Aorta (tissue), 5 donors: ENCODE data around the gene FAM83F. TPM values are rescaled to one million over a fixed set of nuclear protein-coding genes. Genes with fewer than 3 reads are reported as not detected.

ENCODE experiments used
- ATAC-seq: fragments of 200-7000 bp; cut with Tn5 transposase; one replicate; pipeline ENCODE4 v1.9.1; 2022; ENCODE audit warnings: moderate library complexity; ENCODE audit not compliant: low FRiP score
- DNase-seq, 2 donors: peaks; one replicate each; pipeline ENCODE4 v3.0.0-alpha.2; 2020
- H3K27ac ChIP-seq, 2 donors: one replicate each; pipeline ENCODE4 v1.5.1; 2013; ENCODE audit warnings: low read length in 2 of 2, mild to moderate bottlenecking in 2 of 2, moderate library complexity in 2 of 2, control low read depth in 1 of 2, inconsistent platforms in 1 of 2, low read depth in 1 of 2
- H3K27me3 ChIP-seq, 2 donors: one replicate each; pipeline ENCODE4 v1.6.1; 2013; ENCODE audit warnings: control low read depth in 1 of 2, low read length in 1 of 2, mild to moderate bottlenecking in 1 of 2, moderate library complexity in 1 of 2; ENCODE audit not compliant: insufficient read depth in 2 of 2, control insufficient read depth in 1 of 2
- H3K36me3 ChIP-seq, 2 donors: one replicate each; pipeline ENCODE4 v1.6.1; 2013; ENCODE audit warnings: control low read depth in 1 of 2, low read length in 1 of 2, mild to moderate bottlenecking in 1 of 2; ENCODE audit not compliant: insufficient read depth in 2 of 2, control insufficient read depth in 1 of 2
- H3K4me1 ChIP-seq, 2 donors: one replicate each; pipeline ENCODE4 v1.6.1; 2013; ENCODE audit warnings: low read length in 2 of 2, control low read depth in 1 of 2, mild to moderate bottlenecking in 1 of 2, moderate library complexity in 1 of 2; ENCODE audit not compliant: insufficient read depth in 2 of 2, control insufficient read depth in 1 of 2
- H3K4me3 ChIP-seq, 2 donors: one replicate each; pipeline ENCODE4 v1.5.1; 2013; ENCODE audit warnings: low read length in 2 of 2, control low read depth in 1 of 2, mild to moderate bottlenecking in 1 of 2
- H3K9me3 ChIP-seq: one replicate; pipeline ENCODE4 v1.6.1; 2013; ENCODE audit warnings: mild to moderate bottlenecking, low read length; ENCODE audit not compliant: control insufficient read depth
- WGBS, 2 donors: extraction: QIAGEN DNeasy Blood & Tissue Kit; methylation state at CpG; one replicate each; pipeline ENCODE4 v1.1.7; 2013; 5-methylcytosine and 5-hydroxymethylcytosine counted together
- intact Hi-C, 2 donors: fragments of 100-400 bp; cut with DNase I; formaldehyde crosslinking; loops; one replicate each; pipeline versions ENCODE4 v1.14.2 to v1.15.0; 2022
- polyA plus RNA-seq, 2 donors: library from polyadenylated mRNA; stranded (reverse); fragments of 200-250 nt; gene quantifications; one replicate each; pipeline ENCODE4 v1.2.3, GENCODE V29; 2013
- total RNA-seq, 2 donors: library from RNA; stranded (reverse); fragmentation: NEBNext Ultra II Directional; extraction: Animal tissue kit (Norgen Biotek cat#: 25700); gene quantifications; one replicate each; pipeline ENCODE4 v1.2.1, GENCODE V29; 2021
- donor health status: healthy with polysubstance abuse.
- donor health status: Bipolar disorder and iron deficiency.
- donor health status: DM: no; HTN: no; CAD: no.
- donor health status: DM: no; HTN: no; CAD: no.
- donor health status: DM: yes; HTN: yes; CAD: no.

The FAM83F gene
- total and polyA plus RNA-seq, 4 donors: 0.15 to 0.88 (median 0.84) TPM; not detected in 1

DNA sequence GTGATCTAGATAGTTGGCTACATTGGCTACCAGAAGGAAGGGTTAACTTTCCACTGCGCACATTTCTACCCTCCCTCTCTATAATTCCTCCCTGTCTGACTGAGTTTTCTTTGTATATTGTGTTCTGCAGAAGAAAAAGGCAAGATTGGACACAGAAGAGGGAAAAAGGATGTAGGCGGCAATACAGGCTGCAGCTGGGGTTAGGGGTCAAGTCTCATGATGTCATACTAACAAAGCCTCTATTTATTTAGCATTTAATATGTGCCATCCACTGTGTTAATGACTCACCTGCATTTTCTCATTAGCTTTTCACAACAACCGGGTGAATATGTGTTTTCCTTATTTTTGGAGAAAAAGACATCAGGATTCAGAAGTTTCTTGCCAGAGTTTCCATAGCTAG lies 2.0 kb downstream of the FAM83F start:
- no peak overlapping the region for H3K27ac ChIP-seq
- H3K36me3 ChIP-seq: no peaks in the 10 kb centered on the region
- ATAC-seq (no peak), DNase-seq (no peak)
- intact Hi-C loops: no loop called here
- no peaks in the 10 kb centered on the region for H3K27me3 ChIP-seq
- H3K4me3 ChIP-seq: no peak overlapping the region
- no peaks in the 10 kb centered on the region for H3K4me1 ChIP-seq
- H3K9me3 ChIP-seq: no peaks in the 10 kb centered on the region
- WGBS, 2 donors: 75 to 81% methylated on average over 3 of the region's 3 CpGs

DNA sequence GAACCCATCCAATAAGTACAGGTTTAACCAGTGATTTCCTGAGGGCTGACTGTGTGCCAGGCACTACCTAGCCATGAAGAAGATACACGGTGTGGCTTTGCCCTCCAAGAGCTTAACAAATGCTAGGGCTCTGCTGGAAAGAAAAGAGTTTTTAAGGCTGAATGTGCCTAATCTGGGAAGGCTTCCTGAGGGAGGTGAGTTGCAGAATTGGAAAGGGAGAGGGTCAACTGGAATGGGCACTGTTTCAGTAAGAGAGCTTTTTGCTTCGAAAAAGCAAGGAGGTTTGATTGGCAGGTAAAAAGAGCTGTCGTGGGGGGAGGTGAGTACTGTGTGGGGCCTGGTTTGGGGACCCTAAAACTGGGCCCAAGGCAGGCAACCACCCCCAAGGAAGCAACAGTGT lies 2.7 kb downstream of the FAM83F start:
- no peaks in the 10 kb centered on the region for H3K36me3 ChIP-seq
- no peak overlapping the region for H3K4me3 ChIP-seq
- no peaks in the 10 kb centered on the region for H3K4me1 ChIP-seq
- H3K27me3 ChIP-seq: no peaks in the 10 kb centered on the region
- intact Hi-C loops: no loop called here
- peak in 1 of 2 donors; percentile 27 for DNase-seq
- no peak overlapping the region for H3K27ac ChIP-seq
- H3K9me3 ChIP-seq: no peaks in the 10 kb centered on the region
- no peak for ATAC-seq
- 72% methylated on average over 3 of the region's 3 CpGs for WGBS, 2 donors

DNA sequence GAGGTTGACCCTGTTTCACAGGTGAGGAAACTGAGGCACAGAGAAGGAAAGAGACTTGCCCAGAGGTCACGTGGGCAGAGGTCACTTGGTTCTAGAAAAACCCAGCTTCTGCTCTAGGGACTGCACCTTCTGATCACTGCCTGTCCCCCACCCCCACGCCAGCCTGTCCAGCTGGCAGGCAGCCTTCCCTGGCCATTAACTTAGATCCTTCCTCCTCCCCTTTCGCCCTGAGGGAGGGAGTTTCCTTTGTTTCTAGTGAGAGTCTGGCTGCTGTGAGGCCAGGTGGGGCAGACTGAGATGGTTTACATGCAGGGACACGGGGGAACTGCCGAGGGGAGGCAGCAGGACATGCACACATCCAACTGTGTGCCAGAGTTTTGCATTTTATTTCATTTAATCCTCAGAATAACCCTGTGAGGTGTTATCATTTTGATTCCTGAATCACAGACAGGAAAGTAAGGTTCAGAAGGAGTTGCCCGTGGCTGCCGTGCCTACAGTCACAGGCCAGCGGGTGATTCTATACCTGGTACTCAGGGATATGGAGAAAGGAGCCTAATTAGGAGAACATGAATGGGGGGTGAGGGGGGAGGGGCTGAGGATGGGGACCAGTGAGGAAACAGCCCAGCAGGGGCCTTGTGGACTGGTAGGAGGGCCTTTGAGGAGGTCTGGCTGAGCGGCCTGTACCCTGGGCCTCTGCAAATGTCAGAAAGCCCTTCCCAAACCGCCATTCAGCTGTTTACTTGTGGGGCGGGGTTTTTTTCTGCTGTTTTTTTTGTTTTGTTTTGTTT lies 3.4 kb downstream of the FAM83F start:
- H3K4me3 ChIP-seq: no peak overlapping the region
- 62 to 64% methylated on average over 11 of the region's 11 CpGs for WGBS, 2 donors
- no peaks in the 10 kb centered on the region for H3K36me3 ChIP-seq
- DNase-seq: peak in 1 of 2 donors; percentile 41
- no peak overlapping the region for H3K27ac ChIP-seq
- H3K27me3 ChIP-seq: no peaks in the 10 kb centered on the region
- H3K9me3 ChIP-seq: no peaks in the 10 kb centered on the region
- no peaks in the 10 kb centered on the region for H3K4me1 ChIP-seq
- no peak for ATAC-seq
- intact Hi-C loops: no loop called here

DNA sequence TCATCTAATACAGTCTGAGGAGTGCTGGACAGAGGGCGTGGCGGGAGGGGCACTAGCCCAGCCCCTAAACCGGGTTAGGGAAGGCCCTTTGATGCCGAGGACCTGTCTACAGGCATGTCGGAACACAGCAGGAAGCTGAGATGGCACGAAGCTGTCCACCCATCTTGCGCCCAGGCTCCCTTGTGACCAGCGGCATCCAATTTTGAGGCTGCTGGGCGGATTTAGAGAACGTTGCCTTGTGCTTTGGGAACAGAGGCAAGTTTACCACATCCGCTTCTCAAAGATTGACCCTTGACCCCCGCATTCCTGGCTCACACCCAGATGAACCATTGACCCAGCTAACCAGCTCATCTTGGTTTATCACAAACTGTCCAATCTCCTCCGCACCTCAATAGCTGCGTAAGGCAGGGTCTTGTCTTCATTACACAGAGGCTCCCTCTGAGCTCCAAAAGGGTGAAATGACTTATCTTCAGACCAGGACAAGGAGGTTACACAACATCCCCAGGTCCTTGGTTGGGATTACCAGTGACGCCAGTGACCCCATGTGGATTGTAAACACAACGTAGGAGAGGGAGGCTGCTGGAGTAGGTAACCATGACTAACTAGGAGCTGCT lies 4.5 kb downstream of the FAM83F start:
- Histone ChIP-seq H3K4me1 (no peaks in the 10 kb centered on the region), H3K36me3 (no peaks in the 10 kb centered on the region), H3K4me3 (no peak overlapping the region), H3K27me3 (no peaks in the 10 kb centered on the region), H3K27ac (no peak overlapping the region), H3K9me3 (no peaks in the 10 kb centered on the region)
- intact Hi-C loops: no loop called here
- ATAC-seq (no peak), DNase-seq (peak in 1 of 2 donors; percentile 60)
- 76 to 77% methylated on average over 16 of the region's 16 CpGs for WGBS, 2 donors

DNA sequence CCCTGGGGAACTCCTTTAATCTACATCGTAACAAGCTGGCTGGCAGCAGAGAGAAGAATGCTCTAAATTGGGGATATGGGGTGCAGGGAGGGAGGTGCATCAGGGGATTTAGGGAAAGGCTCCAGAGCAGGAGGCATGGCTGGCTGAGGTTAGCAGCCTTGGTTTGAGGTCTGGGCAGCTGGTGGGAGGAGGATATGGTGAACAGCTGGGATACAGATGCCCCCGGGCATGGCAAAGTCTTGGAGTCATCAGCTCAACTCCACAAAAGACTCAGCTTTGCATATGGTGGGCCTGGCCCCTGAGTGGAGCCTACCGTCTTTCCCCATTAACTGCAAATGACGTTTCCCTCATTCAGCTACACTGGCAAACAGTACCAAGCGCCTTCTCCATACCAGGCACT lies 5.4 kb downstream of the FAM83F start:
- DNase-seq (peak in 1 of 2 donors; percentile 27), ATAC-seq (no peak)
- Histone ChIP-seq H3K4me1 (no peaks in the 10 kb centered on the region), H3K36me3 (no peaks in the 10 kb centered on the region), H3K27ac (no peak overlapping the region), H3K27me3 (no peaks in the 10 kb centered on the region), H3K9me3 (no peaks in the 10 kb centered on the region), H3K4me3 (no peak overlapping the region)
- intact Hi-C loops: no loop called here
- WGBS, 2 donors: 83% methylated on average over 5 of the region's 5 CpGs

DNA sequence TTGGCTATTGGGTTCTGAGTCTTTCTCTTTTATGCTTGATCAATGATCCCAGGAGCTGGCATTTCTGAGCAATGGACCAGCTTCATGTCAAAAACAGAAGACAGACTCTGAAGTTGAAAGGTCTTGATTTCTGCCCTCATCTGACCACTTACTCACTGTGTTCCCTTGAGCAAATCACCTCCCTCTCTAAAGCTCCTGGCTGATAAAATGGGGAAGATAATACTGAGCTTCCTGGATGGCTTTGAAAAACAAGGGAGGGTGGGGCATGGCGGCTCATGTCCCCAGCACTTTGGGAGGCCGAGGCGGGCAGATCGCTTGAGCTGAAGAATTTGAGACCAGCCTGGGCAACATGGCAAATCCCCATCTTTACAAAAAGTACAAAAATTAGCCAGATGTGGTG lies 6.4 kb downstream of the FAM83F start:
- ATAC-seq: no peak
- 88 to 92% methylated on average over 4 of the region's 4 CpGs for WGBS, 2 donors
- Histone ChIP-seq H3K4me1 (no peaks in the 10 kb centered on the region), H3K27me3 (no peaks in the 10 kb centered on the region), H3K9me3 (no peaks in the 10 kb centered on the region), H3K4me3 (no peak overlapping the region), H3K27ac (no peak overlapping the region), H3K36me3 (no peaks in the 10 kb centered on the region)
- intact Hi-C loops: no loop called here
- peak in 1 of 2 donors; percentile 22 for DNase-seq

DNA sequence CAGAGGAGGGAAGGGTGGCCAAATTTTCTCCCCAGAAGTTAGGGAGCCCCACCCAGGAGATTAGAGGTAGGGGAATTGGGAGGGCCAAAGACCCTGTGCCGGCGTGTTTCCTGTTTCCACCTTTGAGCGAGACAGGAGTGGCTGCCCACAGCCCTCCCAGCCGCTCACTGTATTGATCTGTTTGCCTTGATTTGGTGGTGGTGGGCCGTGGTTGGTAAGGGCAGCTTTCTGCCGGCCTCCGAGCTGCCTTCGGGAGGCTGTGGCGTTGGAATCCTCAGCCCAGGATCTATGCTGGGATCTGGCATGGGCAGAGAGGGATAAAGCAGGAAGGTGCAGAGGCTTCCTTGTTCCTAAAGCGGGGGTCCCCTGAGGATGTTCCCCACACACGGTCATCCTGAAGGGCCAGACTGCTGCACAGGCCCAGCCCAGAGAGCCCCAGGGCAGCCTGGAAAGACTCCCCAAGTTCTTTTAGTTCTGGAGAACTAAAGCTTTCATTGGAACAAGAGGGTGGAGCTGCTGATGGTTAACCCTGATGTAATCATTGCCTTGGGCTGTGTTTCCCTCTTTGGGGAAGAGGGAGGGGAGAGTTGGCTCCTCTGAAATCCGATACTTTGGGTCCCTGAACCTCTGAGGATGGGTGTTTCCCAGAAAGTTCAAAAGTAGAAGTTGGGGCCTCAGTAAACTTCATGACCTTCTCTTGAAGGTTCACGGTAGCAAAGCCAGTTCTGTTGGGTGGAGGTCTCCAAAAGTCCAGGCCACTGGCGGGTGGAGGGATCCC lies 7.2 kb downstream of the FAM83F start:
- DNase-seq (peak in 1 of 2 donors; percentile 42), ATAC-seq (no peak)
- Histone ChIP-seq H3K27ac (no peak overlapping the region), H3K4me3 (no peak overlapping the region), H3K36me3 (no peaks in the 10 kb centered on the region), H3K4me1 (no peaks in the 10 kb centered on the region), H3K27me3 (no peaks in the 10 kb centered on the region), H3K9me3 (no peaks in the 10 kb centered on the region)
- intact Hi-C loops: no loop called here
- 66 to 72% methylated on average over 13 to 14 of the region's 14 CpGs for WGBS, 2 donors

DNA sequence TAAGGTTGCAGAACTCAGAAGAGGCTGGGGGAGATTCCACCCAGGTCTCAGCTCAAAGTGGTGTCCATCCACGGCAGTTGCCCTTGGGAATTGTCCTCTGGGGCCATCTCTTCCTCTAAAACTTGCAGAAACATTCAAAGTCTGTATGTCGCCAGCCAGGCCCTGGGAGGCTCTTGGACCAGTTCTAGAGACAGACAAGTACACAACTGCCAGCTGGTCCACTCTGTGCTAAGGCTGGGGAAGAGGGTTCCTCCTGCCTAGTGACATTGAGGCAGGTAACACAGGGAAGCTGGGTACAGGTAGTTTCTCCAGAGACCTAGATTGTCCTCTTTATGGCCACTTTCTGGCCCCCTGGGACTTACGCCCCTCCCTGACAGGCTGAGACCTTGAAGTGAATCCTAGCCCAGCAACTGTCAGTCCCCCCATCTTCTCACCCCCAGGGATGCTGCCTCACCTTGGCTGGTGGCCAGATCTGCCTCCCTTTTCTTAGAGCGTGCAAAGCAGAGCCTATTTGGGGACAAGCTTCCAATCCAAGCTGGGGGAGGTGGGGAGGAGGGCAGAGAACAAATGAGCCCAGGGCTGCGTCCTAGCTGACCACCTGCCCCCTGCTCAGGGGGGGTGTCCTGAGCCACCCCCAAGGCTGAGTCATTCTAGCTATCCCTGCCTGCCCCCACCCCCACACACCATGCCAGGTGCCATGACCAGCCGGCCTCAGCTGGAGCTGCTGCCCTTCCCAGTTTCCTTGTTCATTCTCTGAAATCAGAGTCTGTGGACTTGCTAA lies 8.4 kb downstream of the FAM83F start:
- no peaks in the 10 kb centered on the region for H3K4me1 ChIP-seq
- H3K4me3 ChIP-seq: no peak overlapping the region
- 66 to 74% methylated on average over 6 of the region's 6 CpGs for WGBS, 2 donors
- H3K27ac ChIP-seq: no peak overlapping the region
- no peaks in the 10 kb centered on the region for H3K27me3 ChIP-seq
- DNase-seq (peak in 1 of 2 donors; percentile 53), ATAC-seq (no peak)
- H3K36me3 ChIP-seq: no peaks in the 10 kb centered on the region
- intact Hi-C loops: no loop called here
- no peaks in the 10 kb centered on the region for H3K9me3 ChIP-seq
